ENCODE measurements around the gene ACTR6. TPM values are rescaled to one million over a fixed set of nuclear protein-coding genes. Genes with fewer than 3 reads are reported as not detected.

Gene ACTR6
- total and polyA plus RNA-seq, 9 of the 15 experiments (the other 6 are each of a cell fraction or from before 2014, with no cell fraction given): 26.1 to 109 (median 70.9) TPM

- TF ChIP-seq CREB3L1 (IDR thresholded peaks at IDR 0.05; ENCODE audit: borderline replicate concordance, low read depth) (no peak), CAMTA2 (CRISPR knock-in tag; conservative IDR thresholded peaks at IDR 0.05) (no peak), POLR2AphosphoS2 (IDR thresholded peaks at IDR 0.05; ENCODE audit: low read length) (no peak)
These were observed 13.5 kb upstream of the ACTR6 start (continued) for GRCh38 chr12:100187068-100187467.

- no peak overlapping the region for H3K4me2 ChIP-seq (ENCODE audit: insufficient read depth, low read length)
- intact Hi-C loops (cut with micrococcal nuclease) (no loop called here), in situ Hi-C loops (cut with MboI) (no loop called here)
- H3K4me3 ChIP-seq: no peak overlapping the region
- no TSS peak for BruUV-seq (replicated peaks)
- POLR2A ChIA-PET: no interaction called here
- no peak for FAIRE-seq
- no peaks in the 10 kb centered on the region for H3K9me3 ChIP-seq (replicated peaks; ENCODE audit: control insufficient read depth, insufficient read depth, low read depth, low read length)
- CTCF ChIA-PET (ENCODE audit: low intra/inter-chr PET ratio): no interaction called here
- H3K27me3 ChIP-seq (ENCODE audit: control insufficient read depth in 2 of 2, insufficient read depth in 2 of 2, low read length in 2 of 2): no peaks in the 10 kb centered on the region; a peak in 1 of 5 replicates
- no peaks in the 10 kb centered on the region; a peak in 1 of 5 replicates for H3K4me1 ChIP-seq (replicated peaks in 1 of 2; ENCODE audit: control insufficient read depth in 2 of 2, insufficient read depth in 2 of 2, low read length in 2 of 2)
- no peaks in the 10 kb centered on the region for H4K20me1 ChIP-seq (replicated peaks; ENCODE audit: control insufficient read depth, insufficient read depth, low read length)
- 59% methylated on average over 5 of the region's 5 CpGs for WGBS (ENCODE audit: insufficient coverage, low coverage, missing lambda C conversion rate)
- H3K9ac ChIP-seq (ENCODE audit: insufficient read depth in 1 of 2, low read depth in 2 of 2, low read length in 2 of 2): no peak overlapping the region
- no peak overlapping the region for H2AFZ ChIP-seq (ENCODE audit: low read depth, low read length)
- no peak for DNase-seq (ENCODE audit: extremely low read depth in 1 of 4, low spot score in 3 of 4)
- ATAC-seq: no peak
- no peak overlapping the region for H3K27ac ChIP-seq (ENCODE audit: extremely low read depth, low read depth, low read length)
- no peaks in the 10 kb centered on the region for H3K79me2 ChIP-seq (ENCODE audit: control insufficient read depth, insufficient read depth, low read length)
- H3K9me1 ChIP-seq (ENCODE audit: control insufficient read depth, insufficient read depth, low read length): no peaks in the 10 kb centered on the region
- peaks cover 3% of the 10 kb centered on the region; the same call in 1 of the 3 replicates for H3K36me3 ChIP-seq (ENCODE audit: control insufficient read depth, insufficient read depth, low read length)
- TF ChIP-seq KHSRP (IDR thresholded peaks at IDR 0.05) (no peak), BRF1 (IDR thresholded peaks at IDR 0.05; ENCODE audit: borderline replicate concordance, extremely low read depth, insufficient read length) (no peak), STAT6 (CRISPR knock-in tag; IDR thresholded peaks at IDR 0.05) (no peak), RNF219 (CRISPR knock-in tag; IDR thresholded peaks at IDR 0.05) (no peak), ZNF778 (CRISPR knock-in tag; IDR thresholded peaks at IDR 0.05) (no peak), PTTG1 (tag; IDR thresholded peaks at IDR 0.05; ENCODE audit: low read depth) (no peak), MCM3 (IDR thresholded peaks at IDR 0.05) (no peak), ZHX1 (conservative IDR thresholded peaks at IDR 0.05; ENCODE audit: low read length) (no peak), BRCA1 (IDR thresholded peaks at IDR 0.05) (no peak), BRCA1 (CRISPR knock-in tag; IDR thresholded peaks at IDR 0.05) (no peak)
These were observed 12.6 kb upstream of the ACTR6 start for GRCh38 chr12:100187857-100188519.

All from K562 (cell line).